Glutamatergic neuron (in vitro differentiated cells): Measurements from ENCODE around the gene ZNF595. TPM values are rescaled to one million over a fixed set of nuclear protein-coding genes. Genes with fewer than 3 reads are reported as not detected.

ENCODE experiments used
- DNase-seq: peaks from one replicate; pipeline ENCODE4 v3.0.0; 2022
- H3K27ac Mint-ChIP-seq: one replicate; pipeline ENCODE4 v1.8.0; 2020; ENCODE audit warnings: mild to moderate bottlenecking, mixed read lengths, inconsistent platforms; ENCODE audit not compliant: unreplicated experiment
- H3K27me3 Mint-ChIP-seq: one replicate; pipeline ENCODE4 v1.8.0; 2020; ENCODE audit warnings: mild to moderate bottlenecking, moderate library complexity, mixed read lengths, inconsistent platforms; ENCODE audit not compliant: unreplicated experiment
- H3K36me3 Mint-ChIP-seq: one replicate; pipeline ENCODE4 v1.8.0; 2020; ENCODE audit warnings: mild to moderate bottlenecking, mixed read lengths, inconsistent platforms; ENCODE audit not compliant: unreplicated experiment
- H3K4me1 Mint-ChIP-seq: one replicate; pipeline ENCODE4 v1.8.0; 2020; ENCODE audit warnings: mild to moderate bottlenecking, low read depth, mixed read lengths, inconsistent platforms; ENCODE audit not compliant: unreplicated experiment
- H3K4me3 Mint-ChIP-seq: one replicate; pipeline ENCODE4 v1.8.0; 2020; ENCODE audit warnings: mild to moderate bottlenecking, mixed read lengths, inconsistent platforms; ENCODE audit not compliant: unreplicated experiment
- H3K9me3 Mint-ChIP-seq: one replicate; pipeline ENCODE4 v1.8.0; 2020; ENCODE audit warnings: mild to moderate bottlenecking, moderate library complexity, mixed read lengths, inconsistent platforms; ENCODE audit not compliant: unreplicated experiment
- CTCF ChIP-seq: fragments of 200-600 bp; sonication (generic); IDR thresholded peaks from one replicate; pipeline ENCODE4 v1.5.0; 2021; ENCODE audit not compliant: partially characterized antibody, unreplicated experiment
- total RNA-seq: library from RNA; stranded (reverse); fragmentation: NEBNext Ultra II Directional; extraction: Animal tissue kit (Norgen Biotek cat#: 25700); gene quantifications from one replicate; pipeline ENCODE4 v1.2.1, GENCODE V29; 2021; ENCODE audit not compliant: unreplicated experiment

The ZNF595 gene
- total RNA-seq, 1 donor from 2014 or later = 17.5 TPM

GRCh38 chr4:107444-108429 is 54.6 kb downstream of the ZNF595 start:
- Mint-ChIP-seq H3K36me3 (peaks cover 48% of the 10 kb centered on the region), H3K4me1 (peaks cover 5% of the 10 kb centered on the region), H3K27ac (peak overlapping the region; percentile 49), H3K27me3 (peaks cover 24% of the 10 kb centered on the region), H3K9me3 (peaks cover 17% of the 10 kb centered on the region), H3K4me3 (peak overlapping the region; percentile 72)
- DNase-seq = peak; percentile 57
- TF ChIP-seq CTCF = no peak

- peaks cover 5% of the 10 kb centered on the region for H3K4me1 Mint-ChIP-seq
- no peak for DNase-seq
- no peak overlapping the region for H3K27ac Mint-ChIP-seq
- H3K9me3 Mint-ChIP-seq = peaks cover 12% of the 10 kb centered on the region
- no peak overlapping the region for H3K4me3 Mint-ChIP-seq
- H3K36me3 Mint-ChIP-seq = peaks cover 31% of the 10 kb centered on the region
- no peak for TF ChIP-seq CTCF
- peaks cover 15% of the 10 kb centered on the region for H3K27me3 Mint-ChIP-seq
These were observed 59.6 kb downstream of the ZNF595 start for GRCh38 chr4:112771-113170.

GRCh38 chr4:113732-114131 is 60.6 kb downstream of the ZNF595 start:
- Mint-ChIP-seq H3K9me3 (peaks cover 9% of the 10 kb centered on the region), H3K36me3 (peaks cover 22% of the 10 kb centered on the region), H3K27ac (no peak overlapping the region), H3K4me1 (peaks cover 4% of the 10 kb centered on the region), H3K27me3 (peaks cover 7% of the 10 kb centered on the region), H3K4me3 (no peak overlapping the region)
- DNase-seq = no peak
- no peak for TF ChIP-seq CTCF

- no peak overlapping the region for H3K27ac Mint-ChIP-seq
- TF ChIP-seq CTCF = no peak
- peaks cover 3% of the 10 kb centered on the region for H3K27me3 Mint-ChIP-seq
- H3K4me3 Mint-ChIP-seq = no peak overlapping the region
- H3K4me1 Mint-ChIP-seq = peaks cover 2% of the 10 kb centered on the region
- DNase-seq = no peak
- H3K9me3 Mint-ChIP-seq = peaks cover 6% of the 10 kb centered on the region
- peaks cover 18% of the 10 kb centered on the region for H3K36me3 Mint-ChIP-seq
These were observed 61.0 kb downstream of the ZNF595 start for GRCh38 chr4:114149-114548.

- Mint-ChIP-seq H3K4me3 (no peak overlapping the region), H3K27ac (no peak overlapping the region), H3K36me3 (no peaks in the 10 kb centered on the region), H3K9me3 (peaks cover 2% of the 10 kb centered on the region), H3K4me1 (no peaks in the 10 kb centered on the region), H3K27me3 (no peaks in the 10 kb centered on the region)
- no peak for TF ChIP-seq CTCF
- no peak for DNase-seq
These were observed 63.4 kb downstream of the ZNF595 start for GRCh38 chr4:116499-116898.
